ENCODE data around the gene FXYD5.
"Not testable (repeated sequence)": the region's sequence is repeated elsewhere in the genome, so short reads cannot be mapped to it uniquely, and the experiment has no call there.

Gene FXYD5

DNA sequence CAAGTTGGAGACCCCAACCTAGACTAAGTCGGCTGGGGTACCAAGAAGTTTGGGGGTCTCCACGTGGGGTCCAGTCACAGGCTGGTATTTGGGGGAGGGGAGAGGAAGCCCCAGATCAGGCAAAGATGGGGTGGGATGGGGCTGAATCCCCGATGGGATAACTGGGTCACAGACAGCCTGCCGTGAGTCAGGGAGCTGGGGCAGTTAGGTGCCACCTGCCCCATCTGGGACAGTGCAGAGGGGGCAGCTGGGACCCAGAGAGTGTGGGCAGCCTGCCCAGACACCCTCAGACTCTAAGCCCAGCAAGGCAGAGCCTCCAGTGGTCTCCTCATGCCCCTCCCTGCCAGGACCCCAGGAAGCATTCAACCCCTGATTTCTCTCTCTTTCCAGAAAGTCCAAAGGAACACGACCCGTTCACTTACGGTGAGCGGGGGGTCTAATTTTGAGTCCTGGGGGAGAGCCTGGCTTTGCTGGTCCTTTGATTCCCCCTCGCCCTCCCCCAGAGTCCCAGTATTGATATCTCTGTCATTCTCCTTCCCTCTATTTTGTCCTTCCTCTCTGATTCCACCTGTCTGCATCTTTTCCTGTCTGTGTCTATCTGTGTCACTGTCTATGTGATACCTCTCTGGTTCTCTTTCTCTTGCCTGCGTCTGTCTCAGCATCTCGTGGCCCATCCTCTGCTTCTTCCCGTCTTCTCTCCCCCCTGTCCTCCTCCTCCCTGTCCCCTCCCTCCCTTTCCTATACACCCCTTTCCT lies 14.2 kb upstream of the FXYD5 start:
- DNase-seq: no peak

DNA sequence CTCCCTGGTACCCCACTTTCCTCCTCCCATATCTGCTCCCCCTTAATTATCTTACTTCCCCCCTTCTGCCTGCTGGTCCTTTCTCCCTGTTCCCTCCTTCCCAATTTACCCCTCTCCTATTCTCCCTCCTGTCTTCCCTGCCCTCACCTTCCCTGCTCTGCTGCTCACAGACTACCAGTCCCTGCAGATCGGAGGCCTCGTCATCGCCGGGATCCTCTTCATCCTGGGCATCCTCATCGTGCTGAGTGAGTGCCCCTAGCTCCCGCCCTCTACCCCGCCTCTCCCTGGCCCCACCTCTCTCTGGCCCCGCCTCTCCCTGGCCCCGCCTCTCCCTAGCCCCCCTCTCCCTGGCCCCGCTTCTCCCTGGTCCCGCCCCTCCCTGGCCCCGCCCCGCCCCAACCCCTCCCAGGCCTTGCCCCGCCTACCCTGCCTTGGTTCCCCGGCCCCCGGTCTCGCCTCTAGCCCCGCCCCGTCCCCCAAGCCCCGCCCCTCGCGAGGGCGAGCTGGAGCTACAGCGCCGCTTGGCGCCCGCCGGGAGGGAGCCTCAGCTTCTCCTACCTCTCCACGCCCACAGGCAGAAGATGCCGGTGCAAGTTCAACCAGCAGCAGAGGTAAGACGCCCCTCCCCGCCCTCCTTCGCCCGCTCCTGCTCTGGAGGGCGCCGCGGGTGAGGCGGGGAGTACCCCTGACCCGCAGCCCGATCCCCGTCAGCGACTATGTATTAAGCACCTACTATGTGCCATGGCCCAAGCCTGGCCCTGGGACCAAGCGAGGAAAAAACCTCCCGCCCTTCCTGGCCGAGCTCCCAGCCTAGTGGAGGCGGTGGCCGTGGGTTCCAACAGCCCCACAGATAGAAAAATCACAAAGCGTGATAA lies 13.3 kb upstream of the FXYD5 start:
- peak; percentile 69 for DNase-seq

DNA sequence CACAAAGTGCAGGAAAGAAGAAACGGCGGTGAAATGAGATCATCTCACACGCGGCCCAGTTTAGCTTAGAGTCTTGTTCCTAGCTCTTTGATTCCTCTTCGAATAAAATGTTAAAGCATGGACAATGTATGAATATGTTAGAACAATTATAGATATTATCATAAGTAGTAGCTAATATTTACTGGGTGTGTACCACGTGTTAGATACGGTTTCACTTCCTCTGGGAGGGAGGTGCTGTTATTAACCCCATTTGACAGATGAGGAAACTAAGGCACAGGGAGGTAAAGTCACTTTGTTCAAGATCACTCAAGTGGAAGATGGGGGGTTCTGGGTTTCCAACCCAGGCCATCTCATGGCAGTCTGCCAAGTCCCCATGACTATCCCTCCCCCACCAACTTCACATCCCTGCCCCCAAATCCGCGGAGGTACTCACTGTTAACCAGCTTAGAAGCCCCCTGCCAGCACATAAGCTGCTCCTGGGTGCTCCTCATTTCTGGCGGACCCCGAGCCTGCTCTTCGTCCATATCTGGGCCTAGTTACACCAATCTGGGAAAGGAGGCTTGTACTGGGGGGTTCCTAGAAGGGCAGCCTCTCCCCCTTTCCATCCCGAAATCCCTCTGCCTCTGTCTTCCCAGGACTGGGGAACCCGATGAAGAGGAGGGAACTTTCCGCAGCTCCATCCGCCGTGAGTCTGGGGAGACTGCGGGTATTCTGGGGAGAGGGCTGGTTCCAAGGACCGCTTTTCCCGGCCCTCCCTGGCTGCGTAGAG lies 12.5 kb upstream of the FXYD5 start:
- DNase-seq: no peak

DNA sequence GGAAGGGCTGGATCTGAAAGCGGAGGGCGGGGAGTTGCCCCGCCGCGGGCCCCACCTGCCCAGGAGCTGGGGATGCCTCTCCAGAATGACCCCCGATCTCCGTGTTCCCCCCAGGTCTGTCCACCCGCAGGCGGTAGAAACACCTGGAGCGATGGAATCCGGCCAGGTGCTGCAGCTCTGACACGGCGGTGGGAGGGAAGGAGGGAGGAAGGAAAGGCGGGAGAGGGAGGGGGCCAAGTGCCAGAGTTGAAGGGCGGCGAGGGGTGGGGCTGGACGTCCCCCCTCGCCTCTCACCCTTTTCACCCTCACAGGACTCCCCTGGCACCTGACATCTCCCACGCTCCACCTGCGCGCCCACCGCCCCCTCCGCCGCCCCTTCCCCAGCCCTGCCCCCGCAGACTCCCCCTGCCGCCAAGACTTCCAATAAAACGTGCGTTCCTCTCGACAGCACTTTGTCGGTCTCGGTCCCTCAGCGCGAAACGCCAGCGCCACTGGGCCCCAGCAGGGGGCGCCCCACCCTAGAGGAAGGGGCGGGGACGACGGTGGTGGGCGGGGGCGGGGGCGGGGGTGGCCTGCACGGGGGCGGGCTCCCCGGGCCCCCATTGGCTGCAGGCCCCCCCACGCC lies 11.8 kb upstream of the FXYD5 start:
- DNase-seq: peak; percentile 16

DNA sequence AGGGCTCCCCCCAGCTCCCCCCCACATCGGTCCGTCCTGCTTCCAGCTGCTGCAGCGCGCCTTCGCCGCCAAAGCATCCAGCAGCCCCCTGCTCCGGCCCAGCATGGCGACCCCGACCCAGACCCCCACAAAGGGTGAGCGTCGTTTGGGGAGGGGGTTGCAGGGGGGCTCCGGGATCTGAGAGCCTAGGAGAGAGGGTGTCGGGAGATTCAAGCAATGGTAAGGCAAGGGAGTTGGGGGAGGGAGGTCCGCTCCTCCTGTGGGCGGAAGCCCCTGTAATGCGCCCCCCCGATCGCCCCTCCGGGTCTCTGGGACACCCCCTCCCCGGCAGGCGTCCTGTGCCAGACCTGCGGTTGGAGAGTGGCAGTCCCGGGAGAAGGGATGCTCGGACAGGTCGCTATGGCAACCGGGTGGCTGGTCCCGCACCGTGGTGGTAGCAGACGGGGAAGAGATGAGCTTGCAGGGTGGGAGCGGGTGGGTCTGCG lies 11.3 kb upstream of the FXYD5 start, which contains the start of gene FXYD7:
Gene FXYD7, plus strand, starts transcription at position 25 of the 485 bp plus-strand sequence. Its CDS starts 79 bp downstream, at position 104.
- no peak for DNase-seq

DNA sequence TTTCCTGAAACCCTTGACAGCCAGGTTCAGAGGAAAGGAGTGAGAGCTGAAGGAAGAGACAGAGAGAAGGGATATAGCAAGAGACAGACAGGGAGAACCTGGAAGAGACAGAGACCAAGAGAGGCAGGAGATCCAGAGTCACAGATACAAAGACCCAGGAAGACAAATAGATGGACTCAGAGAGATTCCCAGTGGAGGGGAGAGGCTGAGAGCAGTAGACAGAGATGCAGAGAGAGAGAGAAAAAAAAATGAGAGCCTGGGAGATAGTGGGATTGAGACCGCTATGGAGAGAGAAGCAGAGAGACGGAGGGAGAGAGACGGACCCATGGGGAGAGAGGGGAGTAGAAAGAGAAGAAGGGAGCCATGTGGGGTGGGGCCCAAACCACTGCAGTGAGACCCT lies 10.7 kb upstream of the FXYD5 start:
- no peak for DNase-seq

DNA sequence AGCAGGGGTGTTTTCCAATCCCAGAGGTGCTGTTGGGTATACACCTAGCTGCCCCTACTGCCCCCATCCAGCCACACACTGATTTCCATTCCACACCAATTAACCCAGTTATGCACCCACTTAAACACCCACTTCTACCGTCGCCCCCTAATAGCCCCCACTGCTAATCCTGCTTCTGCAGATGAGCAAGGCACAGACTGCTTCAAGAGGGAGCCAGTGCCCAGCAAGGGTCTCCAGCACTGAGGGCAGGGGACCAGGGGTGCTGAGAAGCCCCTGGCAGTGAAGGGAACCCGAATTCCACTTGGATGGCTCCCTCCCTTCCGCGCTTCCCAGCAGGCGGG lies 10.3 kb upstream of the FXYD5 start:
- DNase-seq: no peak

DNA sequence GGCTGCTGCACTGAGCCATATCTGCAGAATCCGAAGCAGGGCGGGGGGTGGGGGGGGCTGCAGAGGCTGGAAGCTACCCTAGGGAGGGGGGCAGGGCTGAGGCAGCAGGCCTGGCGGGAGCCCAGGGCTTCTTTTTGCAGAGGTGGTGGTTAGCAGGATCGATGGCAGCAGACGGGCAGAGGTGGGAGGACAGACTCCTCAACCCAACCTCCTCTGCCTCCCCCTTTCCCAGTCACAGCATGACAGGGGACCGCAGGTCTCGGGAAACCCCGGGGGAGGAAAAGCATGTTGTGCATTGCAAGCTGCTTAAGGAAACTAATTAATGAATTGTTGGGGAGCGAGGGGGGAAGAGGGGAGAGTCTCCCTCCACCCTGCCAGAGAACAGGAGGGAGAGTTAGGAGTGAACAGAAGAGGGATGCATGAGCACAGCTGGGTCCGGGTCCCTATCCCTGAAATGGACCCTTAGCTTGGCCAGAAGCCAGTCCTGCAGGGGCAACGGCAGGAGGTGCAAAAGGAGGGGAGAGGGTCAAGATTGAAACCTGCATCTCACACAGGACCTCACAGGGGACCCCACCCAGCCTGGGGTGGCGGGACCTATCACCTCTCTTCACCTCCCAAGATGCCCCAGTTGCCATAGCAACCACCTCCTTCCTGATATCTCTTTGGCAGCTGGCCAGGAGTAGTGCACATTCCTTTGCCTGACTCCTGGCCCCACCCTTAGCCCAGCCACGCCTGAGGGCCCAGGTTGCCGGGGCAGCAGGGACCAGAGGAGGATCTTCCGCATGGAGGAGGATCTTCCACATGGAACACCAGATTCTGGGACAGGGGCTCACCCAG lies 9.7 kb upstream of the FXYD5 start:
- DNase-seq: no peak

DNA sequence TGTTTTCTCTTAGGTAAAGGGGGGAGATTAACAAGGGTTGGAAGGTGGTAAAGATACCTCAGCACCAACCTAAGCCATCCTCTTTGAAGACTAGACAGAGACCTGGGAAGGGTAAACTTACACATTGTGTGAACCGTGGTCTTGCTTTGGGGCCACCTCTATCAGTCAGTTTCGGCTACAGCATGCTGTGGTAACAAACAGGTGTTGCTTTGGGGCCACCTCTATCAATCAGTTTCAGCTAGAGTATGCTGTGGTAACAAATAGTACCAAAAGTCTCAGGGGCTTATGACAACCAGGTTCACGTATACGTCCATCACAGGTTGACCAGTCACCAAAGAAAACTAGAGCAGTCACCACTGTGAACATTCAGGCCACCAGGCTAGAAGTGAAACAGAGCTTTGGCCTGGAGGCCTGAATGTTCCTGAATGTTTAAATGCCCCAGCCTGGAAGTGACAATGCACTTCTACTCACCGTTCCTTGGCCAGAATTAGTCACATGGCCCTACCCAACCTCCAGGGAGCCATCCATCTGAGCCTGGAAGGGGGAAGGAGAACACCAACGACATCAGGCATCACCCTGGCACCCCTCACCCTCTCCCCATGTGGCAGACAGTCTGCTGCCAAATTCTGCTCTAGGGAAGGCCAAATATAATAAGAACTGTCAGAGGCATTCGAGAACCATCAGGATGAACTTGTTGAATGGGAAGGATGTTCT lies 7.6 kb upstream of the FXYD5 start:
- DNase-seq: no peak

DNA sequence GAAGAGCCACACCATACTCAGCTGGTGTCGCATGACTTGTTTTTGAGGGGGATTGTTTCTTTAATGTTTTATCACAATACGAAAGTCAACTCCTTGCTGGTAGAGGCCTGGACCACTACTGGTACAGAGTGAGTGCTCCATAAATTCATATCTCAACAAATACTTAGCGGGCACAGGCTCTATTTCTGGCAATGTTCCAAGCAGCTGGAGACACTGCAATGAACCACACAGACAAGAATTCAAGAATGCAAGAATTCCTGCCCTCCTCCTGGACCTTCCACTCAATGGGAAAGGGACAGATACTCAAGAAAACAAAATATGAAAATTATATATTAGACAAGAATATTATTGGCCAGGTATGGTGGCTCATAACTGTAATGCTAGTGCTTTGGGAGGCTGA lies 5.1 kb upstream of the FXYD5 start:
- no peak for DNase-seq

DNA sequence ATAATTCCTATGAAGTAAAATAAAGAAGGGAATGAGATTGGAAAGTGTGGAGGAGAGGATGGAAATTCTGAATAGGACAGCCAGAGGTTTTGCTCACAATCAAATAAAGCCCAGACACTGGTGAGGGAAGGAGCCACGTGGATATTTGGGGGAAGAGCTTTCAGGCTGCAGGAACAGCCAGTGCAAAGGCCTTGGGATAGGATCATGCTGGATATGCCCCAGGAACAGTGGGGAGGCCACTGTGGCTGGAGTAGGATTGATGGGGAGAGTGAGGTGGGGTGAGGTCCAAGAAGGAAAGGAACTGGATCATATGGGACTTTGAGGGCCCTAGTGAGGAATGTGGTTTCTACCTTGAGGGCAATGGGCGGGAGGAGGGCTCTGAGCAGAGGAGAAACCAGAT lies 4.1 kb upstream of the FXYD5 start:
- no peak for DNase-seq

DNA sequence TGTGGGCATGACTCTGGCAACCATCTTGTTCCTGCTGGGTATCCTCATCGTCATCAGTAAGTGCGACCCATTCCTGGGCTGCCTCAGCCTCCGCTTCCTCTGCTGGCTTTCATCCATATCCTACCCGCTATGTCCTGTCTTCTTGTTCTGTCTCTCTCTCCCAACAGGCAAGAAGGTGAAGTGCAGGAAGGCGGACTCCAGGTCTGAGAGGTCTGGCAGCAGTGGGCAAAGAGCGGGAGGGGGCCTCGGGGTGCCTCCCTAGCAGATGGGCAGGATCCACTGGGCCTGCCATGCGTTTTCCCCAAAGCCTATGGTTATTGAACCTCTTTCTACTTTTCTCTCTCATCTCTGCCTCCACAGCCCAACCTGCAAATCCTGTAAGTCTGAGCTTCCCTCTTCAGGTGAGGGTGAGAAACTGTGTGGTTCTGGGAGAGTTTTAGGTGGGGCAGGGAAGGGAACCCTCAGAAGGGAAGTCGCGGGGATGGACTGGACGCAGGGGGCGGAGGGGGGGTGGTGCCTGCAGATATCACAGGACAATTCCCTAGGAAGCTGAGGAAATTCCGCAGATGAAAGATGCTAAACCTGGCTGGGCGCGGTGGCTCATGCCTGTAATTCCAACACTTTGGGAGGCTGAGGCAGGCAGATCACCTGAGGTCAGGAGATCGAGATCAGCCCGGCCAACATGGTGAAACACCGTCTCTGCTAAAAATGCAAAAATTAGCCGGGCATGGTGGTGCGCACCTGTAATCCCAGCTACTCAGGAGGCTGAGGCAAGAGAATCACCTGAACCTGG lies 3.1 kb upstream of the FXYD5 start:
- no peak for DNase-seq

DNA sequence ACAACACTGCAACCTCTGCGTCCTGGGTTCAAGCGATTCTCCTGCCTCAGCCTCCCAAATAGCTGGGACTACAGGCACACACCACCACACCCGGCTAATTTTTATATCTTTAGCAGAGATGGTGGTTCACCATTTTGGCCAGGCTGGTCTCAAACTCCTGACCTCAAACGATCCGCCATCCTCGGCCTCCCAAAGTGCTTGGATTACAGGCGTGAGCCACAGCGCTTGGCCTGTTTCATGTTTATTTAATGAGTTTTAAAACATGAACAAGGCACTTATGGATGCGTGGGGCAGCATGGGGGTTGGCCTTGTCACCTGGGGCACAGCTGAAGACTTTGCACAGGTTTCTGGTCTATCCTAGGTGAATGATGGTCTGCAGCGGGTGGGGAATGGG lies 1.4 kb upstream of the FXYD5 start:
- DNase-seq: not testable (repeated sequence)

DNA sequence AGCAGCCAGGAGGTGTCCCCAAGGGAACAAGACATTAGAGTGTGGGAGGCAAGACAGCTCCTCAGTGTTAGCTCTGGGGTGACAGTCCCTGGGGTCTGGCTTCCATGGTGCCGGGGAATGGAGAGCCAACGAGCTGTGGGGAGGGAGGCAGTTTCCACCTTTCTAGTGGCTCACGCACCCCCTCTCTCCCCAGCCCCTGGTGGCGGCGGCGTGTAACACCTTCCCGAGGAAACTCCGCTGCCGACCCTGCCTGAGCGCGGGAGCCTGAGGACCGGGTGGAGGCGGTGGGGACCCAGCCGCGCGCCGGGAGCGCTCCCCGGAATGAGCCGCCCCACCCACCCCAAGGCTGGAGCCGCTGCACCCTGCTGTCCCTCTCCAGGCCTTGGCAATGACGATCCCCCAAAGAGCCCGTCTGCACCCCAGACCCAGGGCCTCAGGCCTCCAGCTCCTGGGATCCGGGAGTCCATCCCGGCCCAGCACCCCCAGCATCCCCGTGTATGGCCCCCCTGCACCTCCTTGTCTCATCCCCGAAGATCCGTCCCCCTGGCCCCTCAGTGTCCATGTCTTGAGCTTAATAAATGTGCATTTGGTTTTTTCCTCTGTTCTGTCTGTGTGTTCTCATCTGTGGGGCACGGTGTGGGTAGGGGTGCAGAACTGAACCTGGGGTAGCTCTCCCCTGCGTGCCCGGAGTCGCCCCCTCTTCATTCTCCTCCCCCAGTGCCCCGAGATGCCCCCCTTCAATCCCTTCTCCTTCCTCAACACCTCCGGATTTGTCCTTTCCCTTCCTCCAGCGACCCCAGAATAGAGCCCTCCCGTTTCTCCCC lies 622 bp upstream of the FXYD5 start:
- no peak for DNase-seq

DNA sequence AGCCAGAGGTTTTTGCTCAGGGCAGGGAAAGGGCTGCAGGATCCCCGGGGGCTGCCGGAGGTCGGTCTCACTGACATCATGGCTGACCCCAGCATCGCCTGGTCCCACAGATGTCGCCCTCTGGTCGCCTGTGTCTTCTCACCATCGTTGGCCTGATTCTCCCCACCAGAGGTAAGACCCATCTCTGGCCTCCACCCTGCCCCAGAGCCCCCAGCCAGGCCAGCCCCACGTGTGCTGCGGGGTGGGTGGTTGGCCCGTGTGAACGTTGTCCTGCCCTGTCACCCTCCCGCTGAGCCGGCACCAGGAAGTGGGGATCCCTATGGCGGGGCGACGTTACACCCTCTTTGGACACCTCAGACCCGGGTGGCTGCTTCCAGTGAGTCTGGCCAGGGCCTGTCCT lies 906 bp downstream of the FXYD5 start:
- DNase-seq: no peak

DNA sequence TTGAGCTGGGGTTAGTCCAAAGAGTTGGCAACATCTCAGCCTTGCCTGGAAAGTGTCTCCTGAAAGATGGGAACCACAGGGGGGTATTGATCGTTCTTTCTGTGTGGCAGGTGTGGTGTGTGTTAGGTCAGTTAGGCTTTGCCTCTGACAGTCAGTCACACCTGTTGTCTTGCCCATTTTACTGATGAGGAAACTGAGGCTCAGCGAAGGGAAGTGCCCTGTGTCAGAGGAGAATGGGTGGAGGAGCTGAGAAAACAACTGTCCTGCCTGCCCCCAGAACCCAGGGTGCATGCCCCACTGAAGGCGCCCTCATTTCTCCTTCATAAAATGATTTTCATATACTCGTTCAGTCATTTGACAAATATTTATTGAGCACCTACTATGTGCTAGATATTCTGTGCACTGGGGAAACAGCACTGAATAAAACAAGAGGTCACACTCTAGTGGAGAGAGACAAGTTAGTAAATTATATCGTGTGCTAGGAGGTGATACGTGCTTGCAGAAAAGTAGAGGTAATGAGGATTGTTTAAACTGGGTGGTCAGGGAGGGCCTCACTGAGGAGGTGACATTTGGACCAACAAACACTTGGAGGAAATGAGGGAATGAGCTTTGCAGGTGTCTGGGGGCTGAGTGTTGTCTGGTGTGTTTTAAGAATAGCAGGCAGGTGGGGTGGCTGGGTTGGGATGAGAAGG lies 1.6 kb downstream of the FXYD5 start:
- DNase-seq: no peak

DNA sequence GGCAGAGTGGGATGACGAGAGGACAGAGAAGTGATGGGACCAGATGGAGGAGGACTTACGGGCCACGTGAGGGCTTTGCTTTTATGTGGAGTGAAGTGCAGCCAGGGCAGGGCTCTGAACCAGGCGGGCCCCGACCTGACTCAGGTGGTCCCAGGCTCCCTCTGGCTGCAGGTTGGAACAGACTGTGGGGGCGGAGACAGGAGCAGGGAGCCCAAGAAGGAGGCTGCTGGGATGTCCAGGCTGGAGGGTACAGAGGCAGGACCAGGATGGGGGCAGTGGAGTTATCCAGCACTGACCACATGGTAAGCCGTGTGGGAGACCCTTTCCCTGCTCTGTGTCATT lies 2.1 kb downstream of the FXYD5 start:
- no peak for DNase-seq

DNA sequence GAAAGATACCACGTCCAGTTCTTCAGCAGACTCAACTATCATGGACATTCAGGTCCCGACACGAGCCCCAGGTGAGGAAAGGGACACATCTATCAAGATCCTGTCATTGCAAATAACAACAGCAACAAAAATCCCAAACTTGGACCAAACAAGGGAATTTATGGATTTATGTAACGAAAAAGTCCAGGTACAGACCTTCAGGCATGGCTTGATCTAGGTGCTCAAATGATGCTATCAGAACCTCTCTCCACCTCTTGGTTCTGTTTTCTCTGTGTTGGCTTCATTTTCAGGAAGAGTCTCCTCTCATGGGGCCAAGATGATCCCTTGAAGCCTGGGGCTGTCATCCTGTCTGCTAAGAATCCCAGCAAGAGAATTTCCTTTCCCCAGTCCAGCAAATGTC lies 2.9 kb downstream of the FXYD5 start:
- no peak for DNase-seq

DNA sequence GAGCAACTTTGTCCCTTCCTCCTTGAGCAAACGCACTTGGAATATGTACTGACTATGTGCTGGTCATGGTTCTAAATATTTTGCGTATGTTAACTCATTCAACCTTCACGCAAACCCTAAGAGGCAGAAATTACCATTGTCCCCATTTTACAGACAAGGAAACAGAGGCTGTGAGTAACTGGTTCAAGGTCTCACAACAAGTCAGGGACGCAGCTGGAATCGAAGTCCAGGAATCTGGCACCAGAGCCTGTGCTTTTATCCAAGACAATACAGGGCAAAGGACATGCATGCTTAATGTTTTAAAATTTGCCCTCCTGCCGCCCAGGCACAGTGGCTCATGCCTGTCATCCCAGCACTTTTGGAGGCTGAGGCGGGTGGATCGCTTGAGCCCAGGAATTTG lies 5.1 kb downstream of the FXYD5 start:
- no peak for DNase-seq

Data from NCI-H146 (cell line).